ENCODE measurements around the gene FSTL4.

- no peak for TF ChIP-seq ARNTL (CRISPR knock-in tag; IDR thresholded peaks at IDR 0.05; ENCODE audit: borderline replicate concordance, low read depth)
- TF ChIP-seq PATZ1 (CRISPR knock-in tag; IDR thresholded peaks at IDR 0.05; ENCODE audit: borderline replicate concordance) = no peak
- TF ChIP-seq RARB (CRISPR knock-in tag; IDR thresholded peaks at IDR 0.05) = no peak
- TF ChIP-seq ISL1 (CRISPR knock-in tag; IDR thresholded peaks at IDR 0.05) = no peak
- no peak for TF ChIP-seq BACH2 (CRISPR knock-in tag; IDR thresholded peaks at IDR 0.05; ENCODE audit: borderline replicate concordance)
- no peak for TF ChIP-seq ZNF70 (CRISPR knock-in tag; IDR thresholded peaks at IDR 0.05)
- TF ChIP-seq, protein P1, sequence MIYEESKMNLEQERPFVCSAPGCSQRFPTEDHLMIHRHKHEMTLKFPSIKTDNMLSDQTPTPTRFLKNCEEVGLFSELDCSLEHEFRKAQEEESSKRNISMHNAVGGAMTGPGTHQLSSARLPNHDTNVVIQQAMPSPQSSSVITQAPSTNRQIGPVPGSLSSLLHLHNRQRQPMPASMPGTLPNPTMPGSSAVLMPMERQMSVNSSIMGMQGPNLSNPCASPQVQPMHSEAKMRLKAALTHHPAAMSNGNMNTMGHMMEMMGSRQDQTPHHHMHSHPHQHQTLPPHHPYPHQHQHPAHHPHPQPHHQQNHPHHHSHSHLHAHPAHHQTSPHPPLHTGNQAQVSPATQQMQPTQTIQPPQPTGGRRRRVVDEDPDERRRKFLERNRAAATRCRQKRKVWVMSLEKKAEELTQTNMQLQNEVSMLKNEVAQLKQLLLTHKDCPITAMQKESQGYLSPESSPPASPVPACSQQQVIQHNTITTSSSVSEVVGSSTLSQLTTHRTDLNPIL (CRISPR knock-in tag; IDR thresholded peaks at IDR 0.05; ENCODE audit: low read depth) = no peak
- TF ChIP-seq TCF4 (CRISPR knock-in tag; IDR thresholded peaks at IDR 0.05; ENCODE audit: borderline replicate concordance) = no peak
- TF ChIP-seq ZC3H10 (CRISPR knock-in tag; IDR thresholded peaks at IDR 0.05) = no peak
- TF ChIP-seq ZFP3 (CRISPR knock-in tag; IDR thresholded peaks at IDR 0.05) = no peak
- TF ChIP-seq ZNF8 (CRISPR knock-in tag; IDR thresholded peaks at IDR 0.05) = no peak
- TF ChIP-seq TOX (CRISPR knock-in tag; IDR thresholded peaks at IDR 0.05; ENCODE audit: borderline replicate concordance) = no peak
These were observed 244.4 kb downstream of the FSTL4 start for GRCh38 chr5:133367984-133368383.
